SK-N-MC (cell line): ENCODE measurements around the gene LRRN4CL.

Experiments used
- EZH2 ChIP-seq: fragments of 200-600 bp; sonication (generic); IDR thresholded peaks from one replicate; pipeline ENCODE4 v1.6.1; 2017; ENCODE audit warnings: antibody characterized with exemption
- POLR2AphosphoS5 ChIP-seq: IDR thresholded peaks from 2 replicates; pipeline ENCODE4 v1.6.1; 2012; ENCODE audit warnings: mild to moderate bottlenecking, low read depth, low read length, borderline replicate concordance

GRCh38 chr11:62694455-62695167, 5.3 kb upstream of the LRRN4CL start:
- no peak for TF ChIP-seq EZH2
- TF ChIP-seq POLR2AphosphoS5 = no peak
